GM13977 (cell line): ENCODE measurements around the gene RALGAPA1.
"Not testable (repeated sequence)": the region's sequence is repeated elsewhere in the genome, so short reads cannot be mapped to it uniquely, and the experiment has no call there.

Experiments used
- DNase-seq: peaks from one replicate; pipeline ENCODE4 v3.0.0; 2012; ENCODE audit warnings: low spot score
- CTCF ChIP-seq: IDR thresholded peaks from 2 replicates; pipeline ENCODE4 v1.5.1; 2012; ENCODE audit warnings: mild to moderate bottlenecking, control low read depth; ENCODE audit not compliant: insufficient read depth; ENCODE audit errors: extremely low read depth, missing control alignments
- in situ Hi-C: fragments of 300-500 bp; cut with MboI; formaldehyde crosslinking; loops from one replicate; pipeline ENCODE4 v1.12.0; 2022; ENCODE audit warnings: low sequenced_read_pairs, low pct_unique_long_range_greater_than_20kb, mixed read lengths, inconsistent platforms; ENCODE audit not compliant: unreplicated experiment

The RALGAPA1 gene

GRCh38 chr14:35849122-35849521 lies 40.0 kb upstream of the RALGAPA1 start:
- in situ Hi-C loops: no loop called here
- no peak for TF ChIP-seq CTCF
- no peak for DNase-seq

GRCh38 chr14:35847636-35848035 lies 38.5 kb upstream of the RALGAPA1 start:
- no peak for TF ChIP-seq CTCF
- DNase-seq: no peak
- in situ Hi-C loops: no loop called here

- in situ Hi-C loops: no loop called here
- TF ChIP-seq CTCF: no peak
- no peak for DNase-seq
These were observed 35.4 kb upstream of the RALGAPA1 start for GRCh38 chr14:35844494-35844893.

- in situ Hi-C loops, DNase-seq: not testable (repeated sequence)
These were observed 33.1 kb upstream of the RALGAPA1 start for GRCh38 chr14:35842245-35842644.

- in situ Hi-C loops, DNase-seq: not testable (repeated sequence)
These were observed 32.6 kb upstream of the RALGAPA1 start for GRCh38 chr14:35841704-35842103.

GRCh38 chr14:35835208-35835982 lies 26.3 kb upstream of the RALGAPA1 start:
- in situ Hi-C loops: no loop called here
- TF ChIP-seq CTCF: no peak
- no peak for DNase-seq

- no peak for DNase-seq
- no peak for TF ChIP-seq CTCF
- in situ Hi-C loops: no loop called here
These were observed 20.4 kb upstream of the RALGAPA1 start for GRCh38 chr14:35829449-35829848.
